ENCODE data around the gene ATAD2B. TPM values are rescaled to one million over a fixed set of nuclear protein-coding genes. Genes with fewer than 3 reads are reported as not detected.

The ATAD2B gene
- polyA plus RNA-seq, 3 donors = 16.3 to 20.7 (median 20.3) TPM

GRCh38 chr2:23839919-23840578 is 86.9 kb downstream of the ATAD2B start:
- DNase-seq = no peak

GRCh38 chr2:23838996-23839395 is 87.9 kb downstream of the ATAD2B start:
- DNase-seq = no peak

- DNase-seq = no peak
Measured at GRCh38 chr2:23838581-23838980, 88.3 kb downstream of the ATAD2B start.

- no peak for DNase-seq
Measured at GRCh38 chr2:23837871-23838270, 89.1 kb downstream of the ATAD2B start.

- no peak for DNase-seq
Measured at GRCh38 chr2:23836971-23837565, 89.9 kb downstream of the ATAD2B start.

GRCh38 chr2:23836505-23836904 is 90.4 kb downstream of the ATAD2B start:
- DNase-seq = no peak

GRCh38 chr2:23835988-23836387 is 90.9 kb downstream of the ATAD2B start:
- DNase-seq = no peak

- DNase-seq = no peak
Measured at GRCh38 chr2:23835423-23835822, 91.5 kb downstream of the ATAD2B start.

- no peak for DNase-seq
Measured at GRCh38 chr2:23828986-23829385, 97.9 kb downstream of the ATAD2B start.

GRCh38 chr2:23828256-23828980 is 98.5 kb downstream of the ATAD2B start:
- no peak for DNase-seq

GRCh38 chr2:23827287-23827686 is 99.6 kb downstream of the ATAD2B start:
- no peak for DNase-seq

- no peak for DNase-seq
Measured at GRCh38 chr2:23826771-23827170, 100.2 kb downstream of the ATAD2B start.

GRCh38 chr2:23826040-23826439 is 100.9 kb downstream of the ATAD2B start:
- no peak for DNase-seq

- DNase-seq = peak; percentile 44
Measured at GRCh38 chr2:23824777-23825212, 102.1 kb downstream of the ATAD2B start.

- DNase-seq = no peak
Measured at GRCh38 chr2:23823863-23824262, 103.1 kb downstream of the ATAD2B start.

GRCh38 chr2:23814963-23815362 is 112.0 kb downstream of the ATAD2B start:
- DNase-seq = no peak

- no peak for DNase-seq
Measured at GRCh38 chr2:23813438-23813837, 113.5 kb downstream of the ATAD2B start.

GRCh38 chr2:23809150-23809549 is 117.8 kb downstream of the ATAD2B start:
- no peak for DNase-seq

GRCh38 chr2:23806665-23807249 is 120.2 kb downstream of the ATAD2B start:
- DNase-seq = no peak

- no peak for DNase-seq
Measured at GRCh38 chr2:23806201-23806600, 120.7 kb downstream of the ATAD2B start.

- DNase-seq = no peak
Measured at GRCh38 chr2:23803965-23804542, 122.9 kb downstream of the ATAD2B start.

- peak; percentile 20 for DNase-seq
Measured at GRCh38 chr2:23803264-23803964, 123.5 kb downstream of the ATAD2B start.

Data from renal pelvis (tissue), 4 donors.